Lower lobe of right lung (tissue), 2 donors: ENCODE results near the gene UIMC1. TPM values are rescaled to one million over a fixed set of nuclear protein-coding genes. Genes with fewer than 3 reads are reported as not detected.
A peak's percentile ranks its signal among the peaks of the same experiment; 100 is the strongest.
"Not testable (repeated sequence)": the region's sequence is repeated elsewhere in the genome, so short reads cannot be mapped to it uniquely, and the experiment has no call there.

Experiments
- ATAC-seq, 2 donors: fragments of 200-7000 bp; cut with Tn5 transposase; one replicate each; pipeline ENCODE4 v1.9.1; 2020 to 2022; ENCODE audit warnings: mild to moderate bottlenecking in 2 of 2, moderate library complexity in 2 of 2
- DNase-seq: peaks from one replicate; pipeline ENCODE4 v3.0.0-alpha.2; 2020
- H3K27ac ChIP-seq: fragments of 200-600 bp; one replicate; pipeline ENCODE4 v1.8.0; 2022
- H3K27me3 ChIP-seq: fragments of 200-600 bp; one replicate; pipeline ENCODE4 v1.8.0; 2022; ENCODE audit warnings: low read depth
- H3K36me3 ChIP-seq: fragments of 200-600 bp; one replicate; pipeline ENCODE4 v1.8.0; 2022; ENCODE audit warnings: mild to moderate bottlenecking
- H3K4me1 ChIP-seq: fragments of 200-600 bp; one replicate; pipeline ENCODE4 v1.8.0; 2022
- H3K4me3 ChIP-seq: fragments of 200-600 bp; one replicate; pipeline ENCODE4 v1.8.0; 2022; ENCODE audit warnings: mild to moderate bottlenecking
- H3K9me3 ChIP-seq: fragments of 200-600 bp; one replicate; pipeline ENCODE4 v1.8.0; 2022
- CTCF ChIP-seq: fragments of 200-600 bp; IDR thresholded peaks from one replicate; pipeline ENCODE4 v1.8.0; 2022; ENCODE audit warnings: antibody characterized with exemption, mild to moderate bottlenecking
- intact Hi-C: fragments of 100-400 bp; cut with DNase I; formaldehyde crosslinking; loops from one replicate; pipeline ENCODE4 v1.11.0; 2022
- long read RNA-seq: library from polyadenylated mRNA; unstranded; transcript quantifications from one replicate; pipeline ENCODE4 v2.0.0, GENCODE V29; 2021
- total RNA-seq: library from RNA; stranded (reverse); fragmentation: NEBNext Ultra II Directional; extraction: Animal tissue kit (Norgen Biotek cat#: 25700); gene quantifications from one replicate; pipeline ENCODE4 v1.2.1, GENCODE V29; 2021
- donor health status: DM: no; HTN: yes; CAD: no; lungs with severe emphysema.

The UIMC1 gene
- total RNA-seq, result 39.1 TPM
- long read RNA-seq, transcript UIMC1-201 (15 exons, 2,570 nt), result minor isoform, 5 of 45 reads
- long read RNA-seq, transcript UIMC1-212 (15 exons, 2,502 nt), result major isoform, 13 of 45 reads
- long read RNA-seq, partial matches to known transcripts, result 2 of 45 reads
- long read RNA-seq, other reads (novel, unspliced or antisense), result 24 of 45 reads

- H3K27ac ChIP-seq, result peak within 1 kb of the TSS; percentile 97
- ATAC-seq, result peak; percentile 97 to 98
- DNase-seq, result peak; percentile 96
- H3K36me3 ChIP-seq, result no peaks in the 10 kb centered on the region
- no peaks in the 10 kb centered on the region for H3K27me3 ChIP-seq
- H3K4me1 ChIP-seq, result peaks cover 21% of the 10 kb centered on the region
- TF ChIP-seq CTCF, result no peak
- no peaks in the 10 kb centered on the region for H3K9me3 ChIP-seq
- H3K4me3 ChIP-seq, result peak within 1 kb of the TSS; percentile 97
- intact Hi-C loops, result no loop called here
These were observed at the start of gene UIMC1 for GRCh38 chr5:177006265-177006972. Gene UIMC1 (minus strand): TSS chr5:177006779. CDS start chr5:176982615, 24,164 bp downstream.

GRCh38 chr5:177049285-177049684 is 42.7 kb upstream of the UIMC1 start:
- no peak for ATAC-seq
- intact Hi-C loops, result no loop called here
- TF ChIP-seq CTCF, result no peak
- no peak for DNase-seq
- H3K27ac ChIP-seq, result no peak overlapping the region
- no peaks in the 10 kb centered on the region for H3K9me3 ChIP-seq
- no peaks in the 10 kb centered on the region for H3K27me3 ChIP-seq
- H3K36me3 ChIP-seq, result peaks cover 85% of the 10 kb centered on the region
- H3K4me1 ChIP-seq, result no peaks in the 10 kb centered on the region
- H3K4me3 ChIP-seq, result no peak overlapping the region

GRCh38 chr5:177048531-177048930 is 42.0 kb upstream of the UIMC1 start:
- ATAC-seq, DNase-seq, H3K27ac ChIP-seq, H3K4me3 ChIP-seq, H3K4me1 ChIP-seq, intact Hi-C loops, H3K27me3 ChIP-seq, H3K9me3 ChIP-seq: not testable (repeated sequence)
- H3K36me3 ChIP-seq, result peaks cover 82% of the 10 kb centered on the region

- Histone ChIP-seq H3K4me1 (no peaks in the 10 kb centered on the region), H3K36me3 (peaks cover 79% of the 10 kb centered on the region), H3K9me3 (no peaks in the 10 kb centered on the region), H3K27ac (no peak overlapping the region), H3K4me3 (no peak overlapping the region), H3K27me3 (no peaks in the 10 kb centered on the region)
- intact Hi-C loops, result no loop called here
- DNase-seq, result no peak
- no peak for TF ChIP-seq CTCF
- ATAC-seq, result no peak
These were observed 39.1 kb upstream of the UIMC1 start for GRCh38 chr5:177045631-177046030.

GRCh38 chr5:177044641-177045040 is 38.1 kb upstream of the UIMC1 start:
- no peak overlapping the region for H3K27ac ChIP-seq
- peaks cover 69% of the 10 kb centered on the region for H3K36me3 ChIP-seq
- DNase-seq, result no peak
- H3K9me3 ChIP-seq, result no peaks in the 10 kb centered on the region
- no peaks in the 10 kb centered on the region for H3K27me3 ChIP-seq
- no peaks in the 10 kb centered on the region for H3K4me1 ChIP-seq
- H3K4me3 ChIP-seq, result no peak overlapping the region
- intact Hi-C loops, result no loop called here
- no peak for ATAC-seq
- TF ChIP-seq CTCF, result no peak

- no peaks in the 10 kb centered on the region for H3K27me3 ChIP-seq
- H3K36me3 ChIP-seq, result peaks cover 62% of the 10 kb centered on the region
- no peaks in the 10 kb centered on the region for H3K4me1 ChIP-seq
- intact Hi-C loops, result no loop called here
- DNase-seq (no peak), ATAC-seq (no peak)
- no peak overlapping the region for H3K27ac ChIP-seq
- TF ChIP-seq CTCF, result no peak
- H3K9me3 ChIP-seq, result no peaks in the 10 kb centered on the region
- H3K4me3 ChIP-seq, result no peak overlapping the region
These were observed 37.4 kb upstream of the UIMC1 start for GRCh38 chr5:177043958-177044357.
